ENCODE data around the gene CDH13.

Gene CDH13

GRCh38 chr16:82628088-82628423, 1.3 kb downstream of the CDH13 start:
- no peak for DNase-seq (ENCODE audit: low read depth in 2 of 2)

- no peak for DNase-seq (ENCODE audit: low read depth in 2 of 2)
Observed at GRCh38 chr16:82628711-82629110, 1.9 kb downstream of the CDH13 start.

- no peak for DNase-seq (ENCODE audit: low read depth in 2 of 2)
Observed at GRCh38 chr16:82629441-82630027, 2.8 kb downstream of the CDH13 start.

GRCh38 chr16:82630219-82630618, 3.5 kb downstream of the CDH13 start:
- DNase-seq (ENCODE audit: low read depth in 2 of 2) = no peak

- no peak for DNase-seq (ENCODE audit: low read depth in 2 of 2)
Observed at GRCh38 chr16:82630688-82631087, 3.9 kb downstream of the CDH13 start.

- DNase-seq (ENCODE audit: low read depth in 2 of 2) = no peak
Observed at GRCh38 chr16:82631701-82632685, 5.2 kb downstream of the CDH13 start.

GRCh38 chr16:82633964-82634600, 7.3 kb downstream of the CDH13 start:
- DNase-seq (ENCODE audit: low read depth in 2 of 2) = no peak

GRCh38 chr16:82634955-82635610, 8.3 kb downstream of the CDH13 start:
- DNase-seq (ENCODE audit: low read depth in 2 of 2) = no peak

- no peak for DNase-seq (ENCODE audit: low read depth in 2 of 2)
Observed at GRCh38 chr16:82636485-82636884, 9.7 kb downstream of the CDH13 start.

GRCh38 chr16:82636958-82637357, 10.2 kb downstream of the CDH13 start:
- no peak for DNase-seq (ENCODE audit: low read depth in 2 of 2)

GRCh38 chr16:82638095-82638798, 11.5 kb downstream of the CDH13 start:
- no peak for DNase-seq (ENCODE audit: low read depth in 2 of 2)

GRCh38 chr16:82639263-82639662, 12.5 kb downstream of the CDH13 start:
- DNase-seq (ENCODE audit: low read depth in 2 of 2) = no peak

- peak in 1 of 2 donors; percentile 27 for DNase-seq (ENCODE audit: low read depth in 2 of 2)
Observed at GRCh38 chr16:82639666-82640336, 13.0 kb downstream of the CDH13 start.

- no peak for DNase-seq (ENCODE audit: low read depth in 2 of 2)
Observed at GRCh38 chr16:82641336-82641984, 14.7 kb downstream of the CDH13 start.

- no peak for DNase-seq (ENCODE audit: low read depth in 2 of 2)
Observed at GRCh38 chr16:82643136-82643535, 16.4 kb downstream of the CDH13 start.

- DNase-seq (ENCODE audit: low read depth in 2 of 2) = no peak
Observed at GRCh38 chr16:82643936-82644630, 17.3 kb downstream of the CDH13 start.

GRCh38 chr16:82646504-82646903, 19.7 kb downstream of the CDH13 start:
- no peak for DNase-seq (ENCODE audit: low read depth in 2 of 2)

GRCh38 chr16:82649766-82650165, 23.0 kb downstream of the CDH13 start:
- no peak for DNase-seq (ENCODE audit: low read depth in 2 of 2)

GRCh38 chr16:82650804-82651203, 24.0 kb downstream of the CDH13 start:
- no peak for DNase-seq (ENCODE audit: low read depth in 2 of 2)
